NOMO-1 treated with DMSO at 0.1 percent for 48 hours (cell line): Measurements from ENCODE around the gene OR2T27.
"Not testable (repeated sequence)": the region's sequence is repeated elsewhere in the genome, so short reads cannot be mapped to it uniquely, and the experiment has no call there.

Experiments used
- DNase-seq: peaks from one replicate; lab custom pipeline; 2025; ENCODE audit not compliant: unreplicated experiment; lab: John Stamatoyannopoulos, UW

The OR2T27 gene, protein sequence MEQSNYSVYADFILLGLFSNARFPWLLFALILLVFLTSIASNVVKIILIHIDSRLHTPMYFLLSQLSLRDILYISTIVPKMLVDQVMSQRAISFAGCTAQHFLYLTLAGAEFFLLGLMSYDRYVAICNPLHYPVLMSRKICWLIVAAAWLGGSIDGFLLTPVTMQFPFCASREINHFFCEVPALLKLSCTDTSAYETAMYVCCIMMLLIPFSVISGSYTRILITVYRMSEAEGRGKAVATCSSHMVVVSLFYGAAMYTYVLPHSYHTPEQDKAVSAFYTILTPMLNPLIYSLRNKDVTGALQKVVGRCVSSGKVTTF

DNA sequence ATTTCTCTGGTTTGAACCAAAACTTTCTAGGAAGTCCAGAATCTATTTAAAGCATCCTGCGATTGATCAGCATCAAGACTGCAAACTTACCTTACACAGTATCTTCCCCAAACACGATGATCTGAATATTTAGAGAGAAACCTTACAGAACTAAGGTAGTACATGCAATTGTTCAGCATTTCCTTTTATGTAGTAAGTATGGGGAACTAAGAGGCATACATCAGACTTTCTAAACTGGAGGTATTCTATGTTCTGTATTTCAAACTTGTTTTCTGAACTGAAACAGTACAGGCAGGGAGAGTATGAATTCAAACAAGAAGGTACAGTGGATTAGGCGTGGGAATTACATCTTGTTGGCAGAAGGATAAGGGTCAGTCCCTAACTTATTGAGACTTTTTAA, at the start of gene OR2T27:
TSS of gene OR2T27 (minus strand) at position 175 of the 400 bp plus-strand sequence. CDS start 4,644 bp downstream, outside the sequence.
- DNase-seq: not testable (repeated sequence)

DNA sequence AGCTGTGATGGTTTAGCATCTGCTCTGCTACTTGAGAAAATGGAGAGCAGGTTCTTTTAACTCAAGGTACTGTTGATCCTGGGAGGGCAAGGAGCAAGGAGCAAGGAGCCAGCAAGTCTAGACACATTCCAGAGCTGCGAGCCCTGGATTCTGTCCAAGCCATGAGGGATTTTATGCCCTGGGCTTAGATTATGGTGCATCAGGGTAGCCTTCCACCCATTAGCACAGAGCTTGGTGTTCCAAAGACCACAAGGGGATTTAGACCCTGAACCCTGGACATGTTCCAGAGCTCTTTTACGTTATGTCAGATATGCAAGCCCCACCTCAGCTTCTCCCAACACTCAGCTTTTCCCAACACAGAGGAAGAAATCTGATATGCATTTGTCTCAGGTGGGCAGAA, 49.3 kb upstream of the OR2T27 start:
- DNase-seq: no peak

DNA sequence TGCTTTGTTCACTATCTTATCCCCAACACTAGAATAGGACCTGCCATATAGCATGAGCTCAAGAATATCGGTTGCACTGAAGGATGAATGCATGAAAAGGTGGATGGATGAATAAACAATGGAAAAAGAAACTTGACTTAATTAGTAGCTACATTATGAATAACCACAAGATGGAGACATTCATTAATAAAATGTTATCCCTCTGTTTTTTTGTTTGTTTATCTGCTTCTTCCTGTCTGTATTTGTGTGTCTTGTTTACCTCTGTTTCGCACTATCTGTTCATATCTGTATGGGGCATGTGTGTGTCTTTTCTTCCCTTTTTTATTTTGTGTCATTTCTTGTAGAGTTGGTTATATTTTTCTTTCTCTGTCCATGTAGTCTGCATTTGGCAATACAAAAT, 48.3 kb upstream of the OR2T27 start:
- DNase-seq: no peak

DNA sequence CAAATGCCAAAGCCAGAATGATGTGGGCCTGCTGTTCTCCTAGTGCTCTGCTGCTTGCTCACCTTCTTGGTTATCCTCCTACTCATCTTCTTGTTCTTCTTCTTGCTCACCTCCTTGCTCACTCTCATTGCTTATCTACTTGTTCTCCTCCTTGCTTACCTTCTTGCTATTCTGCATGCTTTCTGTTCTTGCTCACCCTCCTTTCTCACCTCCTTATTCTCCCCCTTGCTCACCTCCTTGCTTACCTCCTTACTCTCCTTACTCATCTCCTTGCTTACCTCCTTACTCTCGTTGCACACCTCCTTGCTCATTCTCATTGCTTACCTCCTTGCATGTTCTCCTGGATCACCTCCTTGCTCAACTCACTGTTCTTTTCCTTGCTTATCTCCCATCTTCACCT, 47.4 kb upstream of the OR2T27 start, which contains the start of gene OR14I1:
TSS of gene OR14I1 (minus strand) at position 53 of the 400 bp plus-strand sequence.
- DNase-seq: no peak

DNA sequence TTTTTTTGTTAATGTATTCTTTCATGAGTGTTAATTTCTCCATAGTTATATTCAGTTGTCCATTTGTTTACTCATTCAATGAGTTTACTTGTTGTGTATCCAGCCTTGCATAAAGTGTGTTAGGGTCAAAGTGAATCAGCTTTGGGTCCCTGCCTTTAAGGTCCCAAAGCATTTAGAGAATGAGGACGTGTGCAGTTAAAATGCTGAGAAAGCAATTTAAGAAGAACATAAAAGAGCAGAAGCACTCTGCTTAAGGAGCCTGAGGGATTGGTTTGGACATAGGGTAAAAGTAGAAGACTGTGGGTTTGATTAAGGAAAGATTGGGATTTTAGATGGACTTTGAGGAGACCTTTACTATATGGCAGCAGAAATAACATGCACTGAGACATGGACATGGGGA, 43.8 kb upstream of the OR2T27 start:
- DNase-seq: no peak

DNA sequence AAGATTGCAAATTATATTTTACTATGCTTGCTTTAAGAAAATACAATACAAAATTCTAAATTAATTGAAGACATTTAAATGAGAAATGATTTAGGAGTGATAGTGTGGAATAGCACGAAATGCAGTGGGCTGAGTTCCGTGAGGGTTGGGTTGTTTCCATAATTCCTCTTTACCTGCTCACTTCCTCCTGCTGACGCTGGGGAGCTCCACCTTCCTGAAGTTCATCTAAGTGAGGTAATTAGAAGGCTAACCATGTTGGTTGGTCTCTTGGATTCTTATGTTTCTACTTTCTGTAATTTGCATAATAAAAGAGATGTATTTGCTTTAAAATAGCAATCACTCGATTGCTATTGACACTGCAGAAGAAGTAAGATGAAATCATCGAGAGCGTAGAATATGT, 42.6 kb upstream of the OR2T27 start:
- no peak for DNase-seq

DNA sequence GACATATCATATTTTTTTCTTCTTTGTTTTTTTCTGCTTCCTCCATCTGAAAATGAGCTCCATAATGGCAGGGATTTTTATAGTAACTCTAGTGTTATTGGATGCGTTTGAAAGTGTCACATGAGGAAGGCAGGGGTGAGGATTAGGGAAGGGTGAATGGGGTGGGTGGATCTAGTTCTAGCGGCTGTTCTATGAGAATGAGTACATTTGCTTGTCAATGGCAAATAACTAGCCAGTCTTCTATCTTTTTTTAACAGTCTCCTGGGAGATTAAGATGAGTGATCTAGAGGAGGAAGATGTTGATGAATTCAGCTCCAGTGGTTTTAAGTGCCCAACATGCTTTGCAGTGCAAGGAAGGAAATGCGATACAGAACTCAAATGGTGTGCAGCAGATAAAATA, 41.4 kb upstream of the OR2T27 start:
- DNase-seq: no peak

DNA sequence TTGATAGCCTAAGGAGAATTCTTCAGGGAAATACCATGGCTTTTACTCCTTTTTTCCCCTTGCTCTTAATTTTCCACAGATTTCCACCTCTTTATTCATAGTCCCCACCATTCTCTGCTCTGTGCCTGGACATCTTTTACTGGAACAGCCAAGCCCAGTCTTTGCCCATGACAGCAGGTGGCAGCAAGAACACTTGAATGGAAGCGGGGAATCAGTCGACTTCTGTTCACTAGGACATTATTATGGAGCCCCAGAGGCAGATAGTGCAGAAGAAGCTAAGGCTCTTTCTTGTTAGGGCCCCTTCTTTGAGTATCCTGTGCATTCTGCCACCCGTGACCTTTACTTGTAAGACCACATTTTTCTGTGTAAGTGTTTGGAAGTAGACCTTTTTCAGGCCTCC, 40.9 kb upstream of the OR2T27 start:
- DNase-seq: peak; percentile 74

DNA sequence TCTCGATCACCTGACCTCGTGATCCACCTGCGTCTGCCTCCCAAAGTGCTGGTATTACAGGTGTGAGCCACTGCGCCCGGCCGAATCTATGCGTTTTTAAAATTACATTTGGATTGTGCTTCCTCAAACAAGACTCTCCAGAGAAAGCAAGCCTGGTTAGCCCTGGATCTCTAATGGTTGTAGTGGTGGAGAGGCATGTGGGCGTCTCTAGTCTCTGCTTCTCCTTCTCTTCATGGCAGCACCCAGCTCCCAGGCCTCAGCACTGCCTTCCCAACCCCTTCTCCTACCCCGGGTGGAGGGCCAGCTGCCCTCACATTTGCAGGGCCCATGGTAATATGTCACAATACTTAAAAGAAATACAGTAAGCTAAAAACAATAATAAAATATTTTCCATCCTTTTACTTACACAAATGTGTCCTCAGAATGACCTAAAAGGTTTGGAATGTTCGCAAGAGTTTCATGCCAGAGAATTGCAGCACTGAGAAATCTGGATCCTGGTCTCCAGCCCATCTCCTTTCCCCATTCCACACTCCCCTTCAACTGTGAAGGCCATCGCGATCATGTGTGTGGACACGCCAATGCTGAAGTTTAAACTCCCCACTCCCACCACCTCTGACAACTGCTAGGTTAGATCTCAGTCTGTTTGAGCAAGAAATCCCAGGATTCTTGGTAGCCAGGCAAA, 40.3 kb upstream of the OR2T27 start:
- no peak for DNase-seq

DNA sequence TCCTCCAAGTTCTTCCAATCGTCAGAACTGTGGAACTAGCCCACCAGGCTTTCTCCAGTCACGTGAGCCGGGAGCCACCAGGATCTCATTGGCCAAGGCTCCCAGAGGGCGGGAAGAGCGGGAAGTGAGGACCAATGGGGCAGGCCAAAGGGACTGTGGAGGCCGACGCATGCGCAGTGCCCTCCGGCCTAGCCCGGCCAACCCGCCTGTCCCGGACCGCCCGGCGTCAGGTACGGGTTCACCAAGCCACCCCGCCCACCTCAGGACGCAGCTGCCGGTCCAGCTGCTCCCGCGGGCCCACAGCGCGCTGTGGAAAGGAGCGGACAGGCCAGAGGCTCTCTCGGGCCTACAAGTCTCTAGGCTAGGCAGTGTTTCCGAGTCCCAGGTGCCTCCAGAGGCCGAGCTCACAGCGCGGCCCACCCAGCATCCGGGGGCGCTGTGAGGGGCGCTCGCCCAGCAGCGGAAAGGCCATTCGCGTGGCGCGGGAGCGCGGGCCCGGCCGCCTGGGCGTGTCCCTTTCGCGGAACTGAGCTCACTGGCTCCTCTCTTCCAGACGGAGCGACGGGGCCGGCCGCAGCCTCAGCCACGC, 36.3 kb upstream of the OR2T27 start:
- DNase-seq: no peak

DNA sequence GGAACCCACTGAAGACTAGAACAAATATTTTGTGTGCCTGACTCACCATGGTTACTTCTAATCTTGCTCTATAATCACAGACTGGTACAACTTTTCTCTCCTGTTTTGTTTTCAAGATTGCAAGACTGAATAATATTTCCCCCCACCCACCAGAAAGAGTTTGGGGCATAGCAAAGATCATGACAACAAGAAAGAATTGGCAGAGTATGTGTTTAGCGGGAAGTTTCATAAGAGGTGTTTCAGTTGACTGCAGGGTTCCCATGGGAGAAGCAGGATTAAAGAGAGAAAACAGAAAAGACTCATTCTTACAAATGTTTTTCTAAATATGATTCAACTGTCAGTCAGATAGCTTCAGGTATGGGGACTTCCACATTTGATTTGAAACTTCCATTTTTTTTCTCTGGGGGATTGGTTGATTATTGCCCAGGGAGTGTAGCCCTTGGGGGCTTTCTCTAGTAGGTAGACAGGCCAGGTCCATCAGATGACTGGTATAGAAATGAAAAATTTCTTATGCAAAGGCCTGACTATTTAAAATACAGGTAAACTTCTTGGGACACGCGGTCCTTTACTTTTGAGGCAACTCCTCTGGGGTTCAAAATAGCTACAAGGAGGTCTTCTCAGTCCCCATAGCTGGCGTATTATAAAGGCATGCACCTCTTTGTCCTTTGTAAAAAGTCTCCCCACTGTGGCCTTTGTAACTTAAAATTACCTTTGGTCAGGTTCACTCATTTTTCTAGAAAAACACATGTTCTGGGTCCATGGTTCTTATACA, 33.4 kb upstream of the OR2T27 start:
- DNase-seq: no peak

DNA sequence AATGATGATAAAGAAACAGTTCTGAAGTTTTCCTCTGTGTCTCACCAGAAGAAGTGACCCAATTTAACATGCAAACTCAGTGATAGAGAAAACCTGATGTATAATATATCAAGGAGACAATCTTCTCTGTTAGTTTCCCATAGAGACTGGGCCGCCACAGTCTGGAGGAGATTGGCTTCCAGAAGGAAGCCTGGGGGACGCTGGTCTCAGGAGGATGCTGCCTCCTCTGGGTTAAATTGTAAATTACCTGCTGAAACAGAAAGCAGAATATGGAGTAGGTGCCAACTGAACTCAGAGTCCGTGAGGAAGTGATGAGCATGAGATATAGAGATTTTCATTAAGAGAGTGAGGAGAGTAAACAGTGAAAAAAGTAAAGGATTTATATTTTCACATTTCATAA, 31.5 kb upstream of the OR2T27 start:
- DNase-seq: peak; percentile 18

DNA sequence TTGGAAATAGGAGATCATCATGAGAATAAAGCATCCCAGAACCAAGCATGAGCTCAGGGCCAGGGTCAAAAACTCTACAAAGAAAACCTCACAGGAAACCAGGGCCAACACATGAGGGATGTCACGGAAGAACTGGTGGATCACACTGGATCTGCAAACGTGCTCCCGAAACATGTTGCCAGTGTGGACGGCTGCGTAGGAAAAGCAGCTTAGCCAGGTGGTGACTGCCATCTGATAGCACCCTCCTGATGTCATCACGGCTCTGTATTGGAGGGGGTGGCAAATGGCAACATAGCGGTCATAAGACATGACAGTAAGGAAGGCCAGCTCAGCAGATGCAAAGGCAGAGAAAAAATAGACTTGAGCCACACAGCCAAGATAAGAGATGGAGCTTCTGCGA, 26.3 kb upstream of the OR2T27 start:
- no peak for DNase-seq

DNA sequence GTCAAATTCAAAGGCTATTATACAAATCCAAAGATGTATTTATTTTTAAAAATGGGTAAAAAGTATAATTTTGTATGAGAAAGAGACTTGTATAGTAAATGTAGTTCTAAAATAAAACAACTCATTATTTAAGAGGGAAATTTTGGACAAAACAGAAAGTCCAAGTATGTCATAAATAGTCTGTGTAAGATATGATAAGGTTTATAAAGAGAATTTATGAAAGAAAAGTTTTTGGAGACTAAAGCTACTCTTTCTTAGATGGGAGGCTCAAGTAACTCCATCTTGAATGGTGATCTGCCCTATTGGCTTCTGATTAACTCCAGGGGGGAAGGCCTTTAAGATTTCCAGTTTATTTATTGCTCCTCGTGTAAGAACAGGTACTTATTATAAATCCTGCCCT, 14.7 kb upstream of the OR2T27 start:
- no peak for DNase-seq

DNA sequence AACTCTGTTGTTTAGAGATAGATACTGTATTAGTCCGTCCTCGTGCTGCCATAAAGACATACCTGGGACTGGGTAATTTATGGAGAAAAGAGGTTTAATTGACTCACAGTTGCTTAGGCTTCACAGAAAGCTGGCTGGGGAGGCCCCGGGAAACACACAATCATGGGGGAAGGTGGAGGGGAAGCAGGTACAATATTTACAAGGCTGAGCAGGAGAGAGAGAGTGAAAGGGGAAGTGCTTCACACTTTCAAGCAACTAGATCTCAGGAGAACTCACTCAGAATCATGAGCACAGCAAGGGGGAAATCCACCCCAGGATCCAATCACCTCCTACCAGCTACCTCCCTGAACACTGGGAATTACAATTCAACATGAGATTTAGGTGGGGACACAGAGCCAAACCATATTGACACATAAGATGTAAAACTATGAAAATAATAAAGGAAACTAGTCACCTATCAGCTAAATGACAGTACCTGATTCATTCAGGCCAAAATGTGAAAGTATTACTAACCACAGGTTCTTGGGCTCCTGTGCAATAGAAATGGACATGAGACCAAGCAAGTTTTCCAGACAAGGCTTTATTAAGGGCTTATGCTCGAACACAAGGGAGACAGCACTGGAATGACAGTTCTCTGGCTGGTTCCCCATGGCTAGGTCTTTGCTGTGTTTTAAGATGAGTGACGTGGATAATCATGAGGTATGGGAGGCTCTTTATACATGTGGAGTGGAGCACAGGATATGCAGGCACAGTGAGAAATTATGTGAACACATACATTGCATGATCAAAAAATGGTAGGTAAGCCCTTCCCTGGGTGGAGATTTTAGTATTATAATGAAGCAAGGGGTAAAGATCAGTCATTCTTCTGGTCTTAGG, 8.4 kb upstream of the OR2T27 start:
- peak; percentile 30 for DNase-seq

DNA sequence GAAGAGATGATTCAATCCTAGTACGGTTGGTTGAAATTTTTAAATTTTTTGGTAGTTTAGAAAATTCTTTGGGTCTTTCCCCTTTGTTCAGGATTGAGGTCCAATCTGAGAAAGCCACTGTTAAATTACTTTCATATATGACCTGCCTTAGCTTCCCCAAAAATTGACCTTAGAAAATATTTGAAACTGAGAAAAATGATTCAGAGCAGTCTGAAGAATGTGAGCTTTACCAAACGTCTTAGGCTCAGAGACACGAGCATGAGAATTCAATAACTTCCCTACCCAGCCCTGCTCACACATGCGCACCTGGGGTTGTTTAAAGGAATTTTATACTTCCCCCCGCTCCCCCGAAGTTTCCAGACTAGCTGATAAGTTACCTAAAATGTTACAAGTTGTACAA, 1.5 kb upstream of the OR2T27 start:
- DNase-seq: not testable (repeated sequence)

DNA sequence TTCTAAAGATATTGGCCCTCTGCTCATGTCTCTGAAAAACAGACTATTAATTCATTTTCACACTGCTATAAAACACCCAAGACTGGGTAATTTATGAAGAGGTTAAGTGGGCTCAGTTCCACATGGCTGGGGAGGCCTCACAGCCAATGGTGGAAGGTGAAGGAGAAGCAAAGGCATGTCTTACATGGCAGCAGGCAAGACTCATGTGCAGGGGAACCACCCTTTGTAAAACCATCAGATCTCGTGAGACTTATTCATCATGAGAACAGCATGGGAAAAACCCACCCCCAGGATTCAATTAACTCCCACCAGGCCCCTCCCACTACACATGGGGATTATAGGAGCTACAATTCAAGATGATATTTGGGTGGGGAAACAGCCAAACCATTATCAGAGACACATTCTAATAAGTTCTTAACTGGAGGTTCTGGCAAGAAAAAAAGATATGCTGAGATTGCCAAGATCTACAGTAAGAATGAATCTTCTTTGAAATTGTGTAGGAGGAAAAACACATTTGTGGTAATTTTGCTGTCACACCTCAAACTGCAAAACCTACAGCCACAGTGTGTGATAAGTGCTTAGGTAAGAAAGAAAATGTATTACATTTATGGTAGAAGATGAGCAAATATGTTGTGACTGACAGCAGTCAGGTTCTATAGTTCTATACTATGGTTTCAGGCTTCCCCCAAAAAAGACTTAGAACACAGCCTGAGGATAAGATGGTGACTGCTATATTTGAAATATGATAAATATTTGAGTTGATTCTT, 6.4 kb downstream of the OR2T27 start:
- DNase-seq: not testable (repeated sequence)

DNA sequence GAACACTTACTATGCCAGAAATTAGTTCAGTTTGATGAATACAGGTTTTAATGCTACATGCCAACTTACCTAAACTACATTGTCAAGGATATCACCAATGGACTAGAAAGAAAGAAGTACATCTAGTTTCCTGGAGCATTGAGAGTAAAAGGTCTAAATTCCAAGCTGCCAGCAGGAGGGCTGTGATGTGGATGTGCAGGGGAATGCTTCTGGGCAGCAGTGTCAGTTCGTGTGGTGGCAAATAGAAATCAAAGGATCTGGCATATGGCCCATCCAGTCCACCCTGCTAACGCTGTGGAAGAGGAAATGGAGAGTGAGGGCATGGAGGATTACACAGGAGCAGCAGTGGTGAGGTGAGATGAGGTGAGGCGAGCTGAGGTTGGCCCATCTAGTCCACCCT, 10.2 kb downstream of the OR2T27 start, which contains the start of gene OR2T35:
TSS of gene OR2T35 (minus strand) at position 101 of the 400 bp plus-strand sequence. CDS start 6,020 bp downstream, outside the sequence.
- not testable (repeated sequence) for DNase-seq

DNA sequence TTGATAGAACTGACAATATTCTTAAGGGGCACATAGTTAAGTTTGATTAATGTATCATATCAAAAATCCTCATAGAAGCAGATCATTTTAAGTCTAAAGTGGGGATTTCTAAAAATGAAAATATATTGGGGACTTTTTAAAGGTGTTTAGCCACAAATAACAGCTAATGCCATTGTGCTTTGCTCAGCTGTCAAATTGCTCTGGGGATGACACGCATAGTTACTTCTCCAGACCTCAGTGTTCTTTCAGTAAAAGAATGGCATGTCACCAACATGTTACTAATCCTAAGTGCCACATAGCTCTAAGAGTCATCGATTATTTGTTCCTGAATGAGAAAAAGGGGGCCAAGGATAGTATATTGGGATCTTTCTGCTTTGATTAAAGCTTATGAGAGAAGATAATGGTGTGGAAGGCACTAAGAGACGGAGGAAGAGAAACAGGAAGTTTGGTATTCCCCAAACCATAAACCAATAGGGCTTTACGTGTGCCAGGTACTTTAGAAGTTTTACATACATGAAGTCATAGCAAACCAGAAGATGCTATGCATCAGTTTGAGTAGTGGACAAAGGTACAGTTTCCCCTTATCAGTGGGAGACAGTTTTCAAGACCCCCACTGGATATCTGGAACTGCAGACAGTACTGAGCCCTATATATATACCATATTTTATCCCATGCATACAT, 12.2 kb downstream of the OR2T27 start:
- DNase-seq: not testable (repeated sequence)
